DND-41 (cell line): ENCODE measurements around the gene CCL28.
"Not testable (repeated sequence)": the region's sequence is repeated elsewhere in the genome, so short reads cannot be mapped to it uniquely, and the experiment has no call there.

ENCODE experiments used
- ATAC-seq: fragments of 200-7000 bp; cut with Tn5 transposase; 3 replicates; pipeline ENCODE4 v1.9.1; 2021; ENCODE audit warnings: low read depth; ENCODE audit not compliant: insufficient read depth
- DNase-seq: peaks from one replicate; pipeline ENCODE4 v3.0.0-alpha.2; 2020
- H2AFZ ChIP-seq: 2 replicates; pipeline ENCODE4 v1.6.0; 2012; ENCODE audit warnings: low read depth, low read length
- H3K27ac ChIP-seq: 2 replicates; pipeline ENCODE4 v1.5.1; 2012; ENCODE audit warnings: low read length, inconsistent platforms
- H3K27me3 ChIP-seq: fragments of 200-600 bp; sonication (generic); 2 replicates; pipeline ENCODE4 v1.6.0; 2012; ENCODE audit warnings: low read length, mild to moderate bottlenecking, inconsistent platforms; ENCODE audit not compliant: insufficient read depth, poor library complexity
- H3K36me3 ChIP-seq: 2 replicates; pipeline ENCODE4 v1.5.1; 2012; ENCODE audit warnings: low read length, inconsistent platforms; ENCODE audit not compliant: insufficient read depth
- H3K4me1 ChIP-seq: 2 replicates; pipeline ENCODE4 v1.5.1; 2012; ENCODE audit warnings: mild to moderate bottlenecking, low read length; ENCODE audit not compliant: insufficient read depth
- H3K4me2 ChIP-seq: 2 replicates; pipeline ENCODE4 v1.6.0; 2012; ENCODE audit warnings: mild to moderate bottlenecking, moderate library complexity, low read length, inconsistent platforms; ENCODE audit not compliant: insufficient read depth
- H3K4me3 ChIP-seq, 2 experiments: fragments of 200-600 bp in 1 of 2; shearing (Covaris generic) in 1 of 2; 2 replicates each; pipeline ENCODE4 v1.5.1; 2012 to 2016; ENCODE audit warnings: inconsistent platforms in 2 of 2, low read length in 2 of 2, mild to moderate bottlenecking in 2 of 2, low read depth in 1 of 2, moderate library complexity in 1 of 2
- H3K79me2 ChIP-seq: 2 replicates; pipeline ENCODE4 v1.6.0; 2012; ENCODE audit warnings: low read length, inconsistent platforms; ENCODE audit not compliant: insufficient read depth
- H3K9ac ChIP-seq: 2 replicates; pipeline ENCODE4 v1.6.0; 2012; ENCODE audit warnings: low read depth, mild to moderate bottlenecking, inconsistent platforms, low read length, moderate library complexity
- H3K9me3 ChIP-seq: 2 replicates; pipeline ENCODE4 v1.5.1; 2012; ENCODE audit warnings: low read length, moderate library complexity, mild to moderate bottlenecking, inconsistent platforms; ENCODE audit not compliant: insufficient read depth, severe bottlenecking
- H4K20me1 ChIP-seq: 2 replicates; pipeline ENCODE4 v1.6.0; 2012; ENCODE audit warnings: low read length; ENCODE audit not compliant: insufficient read depth
- CTCF ChIP-seq: IDR thresholded peaks from 2 replicates; pipeline ENCODE4 v1.5.1; 2012; ENCODE audit warnings: borderline replicate concordance, low read length, moderate library complexity, mild to moderate bottlenecking; ENCODE audit not compliant: poor library complexity, severe bottlenecking; ENCODE audit errors: extremely low read depth
- EZH2 ChIP-seq: IDR thresholded peaks from 3 replicates; pipeline ENCODE4 v1.6.1; 2012; ENCODE audit warnings: borderline replicate concordance, low read depth, mild to moderate bottlenecking, moderate library complexity, low read length, inconsistent platforms; ENCODE audit not compliant: severe bottlenecking

Gene CCL28

DNA sequence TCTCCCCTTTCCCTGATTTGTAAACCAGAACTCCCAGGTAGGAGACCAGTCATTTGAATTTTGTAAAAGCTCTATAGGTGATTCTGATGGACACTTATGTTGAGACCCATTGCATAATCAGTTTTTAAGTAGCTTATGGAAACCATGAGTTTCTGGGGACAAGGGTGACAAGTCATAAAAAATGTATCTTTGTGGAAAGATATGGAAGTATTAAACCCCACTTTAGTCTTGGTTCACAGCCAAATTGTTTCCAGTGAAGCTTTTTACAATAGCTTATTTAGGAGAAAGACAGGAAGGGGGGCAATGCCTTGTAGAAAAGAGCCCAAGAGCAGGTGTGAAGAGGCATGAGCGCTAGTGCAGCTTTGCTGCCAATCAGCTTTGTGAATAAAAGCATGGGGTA is 453 bp upstream of the CCL28 start:
- no peak overlapping the region for H3K27ac ChIP-seq

GRCh38 chr5:43411495-43411894 is 696 bp downstream of the CCL28 start:
- Histone ChIP-seq H3K36me3 (no peaks in the 10 kb centered on the region), H3K9ac (no peak overlapping the region), H3K27ac (no peak overlapping the region), H3K27me3 (no peaks in the 10 kb centered on the region), H3K4me3 (no peak overlapping the region), H4K20me1 (no peaks in the 10 kb centered on the region), H3K79me2 (no peaks in the 10 kb centered on the region), H2AFZ (no peak overlapping the region), H3K4me2 (no peak overlapping the region), H3K4me1 (no peaks in the 10 kb centered on the region), H3K9me3 (no peaks in the 10 kb centered on the region)
- DNase-seq (no peak), ATAC-seq (no peak)
- TF ChIP-seq CTCF, result no peak
- TF ChIP-seq EZH2, result no peak

More for the DNA sequence above, 453 bp upstream of the CCL28 start:
- ATAC-seq (no peak), DNase-seq (no peak)
- Histone ChIP-seq H3K79me2 (no peaks in the 10 kb centered on the region), H3K4me3 (no peak overlapping the region), H2AFZ (no peak overlapping the region), H3K36me3 (no peaks in the 10 kb centered on the region), H3K9me3 (no peaks in the 10 kb centered on the region), H3K4me1 (no peaks in the 10 kb centered on the region), H3K9ac (no peak overlapping the region), H3K4me2 (no peak overlapping the region), H4K20me1 (no peaks in the 10 kb centered on the region), H3K27me3 (no peaks in the 10 kb centered on the region)
- TF ChIP-seq CTCF (no peak), EZH2 (no peak)

GRCh38 chr5:43410414-43410813 is 1.8 kb downstream of the CCL28 start:
- H3K36me3 ChIP-seq, result no peaks in the 10 kb centered on the region
- H3K4me2 ChIP-seq, result no peak overlapping the region
- TF ChIP-seq EZH2 (no peak), CTCF (no peak)
- H4K20me1 ChIP-seq, result no peaks in the 10 kb centered on the region
- H3K4me3 ChIP-seq, result no peak overlapping the region
- H3K27me3 ChIP-seq, result no peaks in the 10 kb centered on the region
- H3K9ac ChIP-seq, result no peak overlapping the region
- DNase-seq (no peak), ATAC-seq (no peak)
- no peaks in the 10 kb centered on the region for H3K4me1 ChIP-seq
- no peak overlapping the region for H2AFZ ChIP-seq
- no peaks in the 10 kb centered on the region for H3K9me3 ChIP-seq
- H3K79me2 ChIP-seq, result no peaks in the 10 kb centered on the region
- H3K27ac ChIP-seq, result no peak overlapping the region

DNA sequence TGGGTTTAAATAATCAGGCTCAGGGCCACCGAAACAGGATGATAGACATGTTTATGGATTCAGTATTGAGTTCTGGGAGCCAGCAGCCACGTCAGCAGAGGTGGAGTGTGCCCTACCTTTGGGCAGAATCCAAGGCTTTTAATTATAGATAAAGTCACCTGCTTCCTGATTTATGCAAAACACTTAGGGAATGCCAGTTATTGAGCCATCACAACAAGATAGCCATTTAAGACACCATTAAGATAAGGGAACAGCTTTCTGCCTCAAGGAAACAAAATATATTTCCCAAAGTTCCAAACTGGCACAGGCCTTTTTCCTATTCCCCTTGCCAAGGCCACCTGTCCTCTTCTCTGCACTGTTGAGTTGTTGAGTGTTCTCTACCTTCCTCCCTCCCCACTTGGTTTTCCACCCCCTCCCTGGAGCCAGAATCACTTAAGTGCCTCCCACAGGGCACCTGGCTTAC is 2.4 kb downstream of the CCL28 start:
- TF ChIP-seq EZH2 (no peak), CTCF (no peak)
- no peaks in the 10 kb centered on the region for H3K27me3 ChIP-seq
- no peaks in the 10 kb centered on the region for H3K4me1 ChIP-seq
- H3K36me3 ChIP-seq, result no peaks in the 10 kb centered on the region
- H2AFZ ChIP-seq, result no peak overlapping the region
- DNase-seq, result no peak
- H3K79me2 ChIP-seq, result no peaks in the 10 kb centered on the region
- H3K4me2 ChIP-seq, result no peak overlapping the region
- no peaks in the 10 kb centered on the region for H4K20me1 ChIP-seq
- no peak overlapping the region for H3K27ac ChIP-seq
- no peak for ATAC-seq
- no peak overlapping the region for H3K4me3 ChIP-seq
- no peak overlapping the region for H3K9ac ChIP-seq
- H3K9me3 ChIP-seq, result no peaks in the 10 kb centered on the region

DNA sequence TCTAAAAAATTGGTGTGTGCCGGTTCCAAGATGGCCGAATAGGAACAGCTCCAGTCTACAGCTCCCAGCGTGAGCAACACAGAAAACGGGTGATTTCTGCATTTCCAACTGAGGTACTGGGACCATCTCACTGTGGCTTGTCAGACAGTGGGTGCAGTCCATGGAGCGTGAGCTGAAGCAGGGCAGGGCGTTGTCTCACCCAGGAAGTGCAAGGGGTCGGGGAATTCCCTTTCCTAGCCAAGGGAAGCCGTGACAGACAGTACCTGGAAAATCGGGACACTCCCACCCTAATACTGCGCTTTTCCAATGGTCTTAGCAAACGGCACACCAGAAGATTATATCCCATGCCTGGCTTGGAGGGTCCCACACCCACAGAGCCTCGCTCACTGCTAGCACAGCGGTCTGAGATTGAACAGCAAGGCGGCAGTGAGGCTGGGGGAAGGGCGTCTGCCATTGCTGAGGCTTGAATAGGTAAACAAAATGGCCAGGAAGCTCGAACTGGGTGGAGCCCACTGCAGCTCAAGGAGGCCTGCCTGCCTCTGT is 9.6 kb downstream of the CCL28 start:
- H3K27me3 ChIP-seq, ATAC-seq, H3K9ac ChIP-seq, H4K20me1 ChIP-seq, H3K4me1 ChIP-seq, H3K27ac ChIP-seq, H2AFZ ChIP-seq, H3K4me2 ChIP-seq, H3K36me3 ChIP-seq, H3K9me3 ChIP-seq, H3K4me3 ChIP-seq, DNase-seq, H3K79me2 ChIP-seq: not testable (repeated sequence)
